Kidney (tissue), 14 donors: ENCODE measurements around the gene COBL. TPM values are rescaled to one million over a fixed set of nuclear protein-coding genes. Genes with fewer than 3 reads are reported as not detected.

Experiments used
- DNase-seq, 5 donors: peaks; one replicate each; pipeline ENCODE4 v3.0.0-alpha.2; 2013 to 2020
- FAIRE-seq: peaks from 2 replicates; lab custom pipeline; 2012; peaks lifted over from hg19 to GRCh38; lab: Jason Lieb, UNC
- H3K27ac ChIP-seq, 2 donors: one replicate each; pipeline ENCODE4 v1.7.0; 2013; ENCODE audit warnings: low read depth in 2 of 2, low read length in 2 of 2, inconsistent platforms in 1 of 2
- H3K27me3 ChIP-seq: one replicate; pipeline ENCODE4 v1.7.1; 2013; ENCODE audit warnings: low read length, inconsistent platforms; ENCODE audit not compliant: control insufficient read depth, insufficient read depth
- H3K36me3 ChIP-seq, 3 donors: one replicate each; pipeline versions ENCODE4 v1.7.0 to v1.7.1; 2013; ENCODE audit warnings: low read length in 3 of 3, control low read depth in 1 of 3, inconsistent platforms in 1 of 3; ENCODE audit not compliant: insufficient read depth in 3 of 3, control insufficient read depth in 2 of 3
- H3K4me1 ChIP-seq, 3 donors: one replicate each; pipeline versions ENCODE4 v1.7.0 to v1.7.1; 2013; ENCODE audit warnings: low read length in 3 of 3, inconsistent platforms in 1 of 3, low read depth in 1 of 3; ENCODE audit not compliant: control insufficient read depth in 2 of 3, insufficient read depth in 2 of 3
- H3K4me3 ChIP-seq, 3 donors: one replicate each; pipeline versions ENCODE4 v1.7.0 to v1.8.1; 2013; ENCODE audit warnings: low read length in 3 of 3, control low read depth in 1 of 3, inconsistent platforms in 1 of 3
- H3K9ac ChIP-seq, 3 donors: one replicate each; pipeline versions ENCODE4 v1.7.0 to v1.7.1; 2013; ENCODE audit warnings: low read length in 3 of 3, control low read depth in 1 of 3, inconsistent platforms in 1 of 3
- H3K9me3 ChIP-seq, 3 donors: one replicate each; pipeline versions ENCODE4 v1.7.0 to v1.7.1; 2013; ENCODE audit warnings: low read length in 3 of 3, control low read depth in 1 of 3, inconsistent platforms in 1 of 3; ENCODE audit not compliant: control insufficient read depth in 2 of 3, insufficient read depth in 1 of 3
- CTCF ChIP-seq: IDR thresholded peaks from 3 replicates; pipeline ENCODE4 v1.5.1; 2012; ENCODE audit warnings: mild to moderate bottlenecking, moderate library complexity, borderline replicate concordance; ENCODE audit not compliant: insufficient read depth; ENCODE audit errors: extremely low read depth
- intact Hi-C: fragments of 100-400 bp; cut with DNase I; formaldehyde crosslinking; loops from one replicate; pipeline ENCODE4 v1.11.1; 2022
- polyA plus RNA-seq: library from polyadenylated mRNA; stranded (reverse); fragments of 350-450 nt; fragmentation: Illumina TruSeq; extraction: RNeasy Lipid Tissue Mini Kit (QIAGEN cat#74804); gene quantifications from one replicate; pipeline ENCODE4 v1.2.3, GENCODE V29; 2014; ENCODE audit warnings: low read depth, low replicate concordance; ENCODE audit not compliant: insufficient read depth
- total RNA-seq: library from RNA; stranded (reverse); fragmentation: NEBNext Ultra II Directional; extraction: Animal tissue kit (Norgen Biotek cat#: 25700); gene quantifications from one replicate; pipeline ENCODE4 v1.2.1, GENCODE V29; 2021
- donor health status: control.
- donor health status: control.
- donor health status: control.
- donor health status: control.
- donor health status: control.
- donor health status: DM: yes; HTN: yes; CAD: no.
- donor health status: Normal renal cell carcinoma (clear cell type).

The COBL gene
- total and polyA plus RNA-seq, 2 donors from 2014 or later: 9.8 to 42.7 TPM

- H3K27me3 ChIP-seq: no peaks in the 10 kb centered on the region
Measured at GRCh38 chr7:51198654-51199053, 118.0 kb downstream of the COBL start.

GRCh38 chr7:51190969-51191368 is 125.6 kb downstream of the COBL start:
- no peaks in the 10 kb centered on the region for H3K4me1 ChIP-seq
- H3K27me3 ChIP-seq: no peaks in the 10 kb centered on the region
- FAIRE-seq (no peak), DNase-seq (no peak)
- no peaks in the 10 kb centered on the region for H3K9me3 ChIP-seq
- no peak overlapping the region for H3K9ac ChIP-seq
- TF ChIP-seq CTCF: no peak
- H3K36me3 ChIP-seq: peaks cover 0 to under 1% (median 0%) of the 10 kb centered on the region in 3 donors
- intact Hi-C loops: no loop called here
- no peak overlapping the region for H3K4me3 ChIP-seq
- no peak overlapping the region for H3K27ac ChIP-seq

More at GRCh38 chr7:51198654-51199053, 118.0 kb downstream of the COBL start:
- no peak overlapping the region for H3K27ac ChIP-seq
- H3K9ac ChIP-seq: no peak overlapping the region
- no peaks in the 10 kb centered on the region for H3K4me1 ChIP-seq
- H3K4me3 ChIP-seq: no peak overlapping the region
- intact Hi-C loops: no loop called here
- DNase-seq (no peak), FAIRE-seq (no peak)
- H3K9me3 ChIP-seq: peaks cover 0 to 6% (median 0%) of the 10 kb centered on the region in 3 donors
- no peak for TF ChIP-seq CTCF
- no peaks in the 10 kb centered on the region for H3K36me3 ChIP-seq

GRCh38 chr7:51189777-51190176 is 126.8 kb downstream of the COBL start:
- no peak overlapping the region for H3K27ac ChIP-seq
- peaks cover 0 to 4% (median 0%) of the 10 kb centered on the region in 3 donors for H3K36me3 ChIP-seq
- no peak overlapping the region for H3K9ac ChIP-seq
- H3K9me3 ChIP-seq: no peaks in the 10 kb centered on the region
- intact Hi-C loops: no loop called here
- no peak for TF ChIP-seq CTCF
- no peaks in the 10 kb centered on the region for H3K27me3 ChIP-seq
- FAIRE-seq (no peak), DNase-seq (no peak)
- no peak overlapping the region for H3K4me3 ChIP-seq
- no peaks in the 10 kb centered on the region for H3K4me1 ChIP-seq

- H3K4me3 ChIP-seq: no peak overlapping the region
- H3K27ac ChIP-seq: no peak overlapping the region
- H3K4me1 ChIP-seq: no peaks in the 10 kb centered on the region
- no peak for TF ChIP-seq CTCF
- no peak overlapping the region for H3K9ac ChIP-seq
- H3K36me3 ChIP-seq: peaks cover 0 to 4% (median 0%) of the 10 kb centered on the region in 3 donors
- no peak for DNase-seq
- H3K27me3 ChIP-seq: no peaks in the 10 kb centered on the region
- no peaks in the 10 kb centered on the region for H3K9me3 ChIP-seq
- intact Hi-C loops: no loop called here
- no peak for FAIRE-seq
Measured at GRCh38 chr7:51188987-51189386, 127.6 kb downstream of the COBL start.
